Endometrial microvascular endothelial cells (primary cell): ENCODE measurements around the gene GBA2. TPM values are rescaled to one million over a fixed set of nuclear protein-coding genes. Genes with fewer than 3 reads are reported as not detected.

Experiments
- in situ Hi-C: cut with HindIII; loops from 2 replicates; pipeline ENCODE4 v1.10.0; 2017; ENCODE audit warnings: low sequenced_read_pairs, low pct_unique_long_range_greater_than_20kb; ENCODE audit errors: inconsistent ontology term
- total RNA-seq: library from RNA; depleted of rRNA; stranded (reverse); fragments of >200 nt; gene quantifications from one replicate; pipeline ENCODE4 v1.2.3, GENCODE V29; 2015; ENCODE audit errors: inconsistent ontology term

Gene GBA2
- total RNA-seq, 1 donor from 2014 or later, result 51.3 TPM

GRCh38 chr9:35769763-35770162, 20.7 kb upstream of the GBA2 start:
- in situ Hi-C loops, result no loop called here

GRCh38 chr9:35767458-35767857, 18.4 kb upstream of the GBA2 start:
- in situ Hi-C loops, result no loop called here

- in situ Hi-C loops, result no loop called here
Measured at GRCh38 chr9:35766997-35767396, 18.0 kb upstream of the GBA2 start.

GRCh38 chr9:35763803-35764202, 14.8 kb upstream of the GBA2 start:
- in situ Hi-C loops, result no loop called here

- in situ Hi-C loops, result no loop called here
Measured at GRCh38 chr9:35763181-35763580, 14.2 kb upstream of the GBA2 start.

- in situ Hi-C loops, result no loop called here
Measured at GRCh38 chr9:35760651-35761050, 11.6 kb upstream of the GBA2 start.

- in situ Hi-C loops, result no loop called here
Measured at GRCh38 chr9:35759795-35760194, 10.8 kb upstream of the GBA2 start.

GRCh38 chr9:35758475-35759050, 9.5 kb upstream of the GBA2 start:
- in situ Hi-C loops, result no loop called here

- in situ Hi-C loops, result no loop called here
Measured at GRCh38 chr9:35757892-35758275, 8.9 kb upstream of the GBA2 start.

- in situ Hi-C loops, result no loop called here
Measured at GRCh38 chr9:35757226-35757891, 8.3 kb upstream of the GBA2 start.

- in situ Hi-C loops, result no loop called here
Measured at GRCh38 chr9:35756275-35757225, 7.5 kb upstream of the GBA2 start.

- in situ Hi-C loops, result no loop called here
Measured at GRCh38 chr9:35755071-35755470, 6.0 kb upstream of the GBA2 start.

GRCh38 chr9:35754264-35754663, 5.2 kb upstream of the GBA2 start, which contains the start of gene MSMP:
TSS of gene MSMP (minus strand) at chr9:35754276. CDS start at chr9:35754129, 147 bp downstream.
- in situ Hi-C loops, result no loop called here

GRCh38 chr9:35753466-35753865, 4.4 kb upstream of the GBA2 start:
- in situ Hi-C loops, result no loop called here

- in situ Hi-C loops, result no loop called here
Measured at GRCh38 chr9:35750256-35750531, 1.2 kb upstream of the GBA2 start.

GRCh38 chr9:35749515-35750255, 657 bp upstream of the GBA2 start:
- in situ Hi-C loops, result loop anchor here (10.0 kb wide), 1 partner anchor 75 kb away; the partner anchor contains the start of genes FAM221B and TMEM8B

GRCh38 chr9:35748242-35748857, 678 bp downstream of the GBA2 start:
- in situ Hi-C loops, result loop anchor here (10.0 kb wide), 1 partner anchor 76 kb away; the partner anchor contains the start of genes FAM221B and TMEM8B

GRCh38 chr9:35746583-35746982, 2.4 kb downstream of the GBA2 start:
- in situ Hi-C loops, result loop anchor here (10.0 kb wide), 1 partner anchor 78 kb away; the partner anchor contains the start of genes FAM221B and TMEM8B

GRCh38 chr9:35745569-35745968, 3.5 kb downstream of the GBA2 start:
- in situ Hi-C loops, result loop anchor here (10.0 kb wide), 1 partner anchor 79 kb away; the partner anchor contains the start of genes FAM221B and TMEM8B
